GM12878 (cell line): ENCODE data around the gene NFE2. TPM values are rescaled to one million over a fixed set of nuclear protein-coding genes. Genes with fewer than 3 reads are reported as not detected.

ENCODE experiments used
- ATAC-seq: fragments of 200-7000 bp; cut with Tn5 transposase; 3 replicates; pipeline ENCODE4 v1.9.1; 2020; ENCODE audit warnings: mild to moderate bottlenecking, moderate library complexity
- Bru-seq: library from RNA; stranded (reverse); fragments of 400-500 nt; gene quantifications from one replicate; lab custom pipeline; 2021; lab: Mats Ljungman, UMichigan
- BruChase-seq, 2 experiments: library from RNA; stranded (reverse); fragments of 400-500 nt; gene quantifications; one replicate each; lab custom pipeline; 2021; lab: Mats Ljungman, UMichigan
- BruUV-seq: library from RNA; stranded (reverse); fragments of 400-500 nt; replicated peaks from 2 replicates; lab custom pipeline; 2021; lab: Mats Ljungman, UMichigan
- CTCF ChIA-PET: fragments of 300-600 bp; sonication (Branson Sonifier 250); formaldehyde crosslinking; extraction: SDS; loops from one replicate; lab custom pipeline; 2021; ENCODE audit warnings: inconsistent platforms; lab: Yijun Ruan, JAX
- POLR2A ChIA-PET: fragments of 350-600 bp; formaldehyde crosslinking; extraction: SDS; loops from one replicate; lab custom pipeline; 2021; ENCODE audit warnings: inconsistent platforms; lab: Charles Lee
- RAD21 ChIA-PET: fragments of 300-600 bp; sonication (Branson Sonifier 250); formaldehyde crosslinking; loops from one replicate; lab custom pipeline; 2023; ENCODE audit warnings: antibody characterized with exemption; ENCODE audit not compliant: unreplicated experiment; lab: Charles Lee
- SMC1A ChIA-PET: fragments of 300-600 bp; sonication (Branson Sonifier 250); formaldehyde crosslinking; loops from one replicate; lab custom pipeline; 2023; ENCODE audit not compliant: unreplicated experiment, uncharacterized antibody; lab: Charles Lee
- DNase-seq: peaks from one replicate; pipeline ENCODE4 v3.0.0-alpha.2; 2011; ENCODE audit warnings: low read depth, low spot score
- FAIRE-seq: peaks from 3 replicates; lab custom pipeline; 2011; peaks lifted over from hg19 to GRCh38; lab: Jason Lieb, UNC
- H2AFZ ChIP-seq: 2 replicates; pipeline ENCODE4 v1.6.0; 2011; ENCODE audit warnings: low read depth, low read length, control low read depth; ENCODE audit not compliant: control insufficient read depth
- H3K27ac ChIP-seq: 2 replicates; pipeline ENCODE4 v1.5.1; 2011; ENCODE audit warnings: control low read depth; ENCODE audit not compliant: control insufficient read depth, insufficient read depth
- H3K27me3 ChIP-seq, 2 experiments: replicated peaks in 1 of 2; 2 replicates each; pipeline versions ENCODE4 v1.6.0 to v1.6.1; 2011; ENCODE audit warnings: low read length in 1 of 2; ENCODE audit not compliant: control insufficient read depth in 2 of 2, insufficient read depth in 2 of 2
- H3K36me3 ChIP-seq, 2 experiments: 2 replicates each; pipeline ENCODE4 v1.5.1; 2011; ENCODE audit warnings: low read length in 1 of 2; ENCODE audit not compliant: control insufficient read depth in 2 of 2, insufficient read depth in 2 of 2
- H3K4me1 ChIP-seq: 2 replicates; pipeline ENCODE4 v1.6.1; 2011; ENCODE audit warnings: mild to moderate bottlenecking, low read length, moderate library complexity, mixed read lengths; ENCODE audit not compliant: control insufficient read depth, insufficient read depth
- H3K4me2 ChIP-seq: 2 replicates; pipeline ENCODE4 v1.6.0; 2011; ENCODE audit warnings: control low read depth; ENCODE audit not compliant: control insufficient read depth, insufficient read depth
- H3K4me3 ChIP-seq: fragments of 200-600 bp; sonication (generic); 2 replicates; pipeline ENCODE4 v1.5.1; 2016
- H3K79me2 ChIP-seq: 2 replicates; pipeline ENCODE4 v1.6.0; 2011; ENCODE audit warnings: low read length; ENCODE audit not compliant: control insufficient read depth, insufficient read depth
- H3K9ac ChIP-seq: 2 replicates; pipeline ENCODE4 v1.8.0; 2011; ENCODE audit warnings: low read length, control low read depth, mixed read lengths; ENCODE audit not compliant: control insufficient read depth, insufficient read depth
- H3K9me3 ChIP-seq: replicated peaks from 3 replicates; pipeline ENCODE4 v1.5.1; 2011; ENCODE audit warnings: mild to moderate bottlenecking, low read length; ENCODE audit not compliant: control insufficient read depth, insufficient read depth
- H4K20me1 ChIP-seq: 2 replicates; pipeline ENCODE4 v1.6.0; 2011; ENCODE audit not compliant: control insufficient read depth, insufficient read depth
- E2F8 ChIP-seq: fragments of 450-650 bp; IDR thresholded peaks from 2 replicates; pipeline ENCODE4 v1.6.1; 2018; ENCODE audit warnings: mild to moderate bottlenecking, low read depth, moderate library complexity; ENCODE audit not compliant: partially characterized antibody
- HDGF ChIP-seq: fragments of 450-650 bp; IDR thresholded peaks from 2 replicates; pipeline ENCODE4 v1.6.1; 2016; ENCODE audit warnings: antibody characterized with exemption
- IRF4 ChIP-seq: IDR thresholded peaks from 2 replicates; pipeline ENCODE4 v1.6.1; 2011; ENCODE audit warnings: low read depth, low read length
- KDM1A ChIP-seq: fragments of 200-600 bp; sonication (generic); IDR thresholded peaks from 2 replicates; pipeline ENCODE4 v1.6.1; 2016; ENCODE audit warnings: borderline replicate concordance
- MLLT1 ChIP-seq: fragments of 450-650 bp; IDR thresholded peaks from 2 replicates; pipeline ENCODE4 v1.6.1; 2016; ENCODE audit warnings: mild to moderate bottlenecking
- MTA2 ChIP-seq: fragments of 450-650 bp; IDR thresholded peaks from 2 replicates; pipeline ENCODE4 v1.6.1; 2016; ENCODE audit warnings: low read depth, mild to moderate bottlenecking, moderate library complexity
- NR2C1 ChIP-seq: fragments of 450-650 bp; IDR thresholded peaks from 2 replicates; pipeline ENCODE4 v1.6.1; 2017; ENCODE audit warnings: antibody characterized with exemption, mild to moderate bottlenecking, moderate library complexity
- NRF1 ChIP-seq: conservative IDR thresholded peaks from 2 replicates; pipeline ENCODE4 v1.6.1; 2011; ENCODE audit warnings: mild to moderate bottlenecking, low read depth, low read length, improper control_type of control experiment
- POLR2A ChIP-seq: IDR thresholded peaks from 2 replicates; pipeline ENCODE4 v1.6.1; 2011; ENCODE audit warnings: low read depth, mild to moderate bottlenecking, low read length
- SP1 ChIP-seq: IDR thresholded peaks from one replicate; pipeline ENCODE4 v1.6.1; 2011; ENCODE audit warnings: low read depth, low read length
- SREBF1 ChIP-seq: IDR thresholded peaks from 2 replicates; pipeline ENCODE4 v1.6.1; 2012; ENCODE audit warnings: mild to moderate bottlenecking, low read length
- USF1 ChIP-seq: IDR thresholded peaks from 2 replicates; pipeline ENCODE4 v1.6.1; 2011; ENCODE audit warnings: borderline replicate concordance, low read depth, mild to moderate bottlenecking, moderate library complexity, mixed read lengths, low read length; ENCODE audit not compliant: insufficient read depth; ENCODE audit errors: extremely low read length
- YY1 ChIP-seq: IDR thresholded peaks from 2 replicates; pipeline ENCODE4 v1.6.1; 2011; ENCODE audit warnings: low read depth, mild to moderate bottlenecking, low read length
- ZBED1 ChIP-seq: IDR thresholded peaks from 2 replicates; pipeline ENCODE4 v1.6.1; 2016; ENCODE audit warnings: borderline replicate concordance
- WGBS: methylation state at CpG from one replicate; pipeline ENCODE4 v1.1.6; 2016; ENCODE audit warnings: low lambda C conversion rate; ENCODE audit not compliant: insufficient replicate concordance, insufficient coverage; ENCODE audit errors: missing lambda C conversion rate; 5-methylcytosine and 5-hydroxymethylcytosine counted together
- in situ Hi-C: fragments of 300-500 bp; cut with MboI; formaldehyde crosslinking; loops from 9 replicates; pipeline ENCODE4 v1.14.3; 2018; ENCODE audit warnings: mixed read lengths
- intact Hi-C: fragments of 100-400 bp; cut with micrococcal nuclease; formaldehyde crosslinking; loops from one replicate; pipeline ENCODE4 v1.14.2; 2022; ENCODE audit not compliant: unreplicated experiment
- long read RNA-seq, 2 experiments: library from polyadenylated mRNA; unstranded; transcript quantifications; one replicate each; pipeline ENCODE4 v2.0.0, GENCODE V29; 2019 to 2020
- polyA minus RNA-seq, 3 experiments: library from RNA; depleted of rRNA, polyadenylated mRNA; stranded (reverse); fragments of >200 nt; gene quantifications; 2 replicates each; pipeline ENCODE4 v1.2.3, GENCODE V29; 2011
- polyA plus RNA-seq, 11 experiments: library from polyadenylated mRNA; depleted of rRNA in 4 of 11; unstranded in 6 of 11; stranded (reverse) in 5 of 11; fragments of >200 nt; fragmentation: Nextera tagmentation in 4 of 11; fragmentation: Illumina TruSeq in 1 of 11; extraction: Ambion mirVana in 4 of 11; extraction: Trizol in 1 of 11; gene quantifications; 1 replicate in 1 of 11; 2 replicates in 10 of 11; pipeline versions ENCODE4 v1.2.1 to v1.2.3, GENCODE V29; 2011 to 2016; ENCODE audit warnings: inconsistent platforms in 2 of 11, missing spikeins in 2 of 11, low read depth in 1 of 11
- total RNA-seq, 4 experiments: library from RNA; depleted of rRNA in 3 of 4; stranded (reverse); fragments of >200 nt in 3 of 4; fragmentation: Illumina TruSeq in 1 of 4; extraction: Trizol in 1 of 4; gene quantifications; 2 replicates each; pipeline versions ENCODE4 v1.2.1 to v1.2.3, GENCODE V29; 2013 to 2021

The NFE2 gene
- not detected in 2 replicates for total RNA-seq (2013; cell fraction: nucleolus; rRNA removed)
- total RNA-seq (2014; rRNA removed) (not detected in 2 replicates), total RNA-seq (2014; rRNA removed; fragmentation: Illumina TruSeq; extraction: Trizol) (not detected in 2 replicates), total RNA-seq (2021) (0.28 TPM in 1 of 2 replicates, not detected in the other), polyA plus RNA-seq (2011; rRNA removed) (not detected in 2 replicates), polyA plus RNA-seq (2014; fragmentation: Illumina TruSeq; extraction: Trizol) (not detected in 2 replicates), polyA plus RNA-seq (2014; fragmentation: Nextera tagmentation; extraction: Ambion mirVana) (not detected), polyA plus RNA-seq (2014; rRNA removed) (0.06 TPM in 1 of 2 replicates, not detected in the other), polyA plus RNA-seq (2016; fragmentation: Nextera tagmentation; extraction: Ambion mirVana) (not detected), polyA minus RNA-seq (2011; rRNA and poly(A)+ RNA removed) (not detected in 2 replicates), Bru-seq, nascent RNA (percentile 8 among the genes with signal in this experiment), BruChase-seq, experiment 1, labeled RNA remaining after a 6-hour chase (not detected), BruChase-seq, experiment 2, labeled RNA remaining after a 2-hour chase (not detected)
- not detected for polyA plus RNA-seq (2011; ENCODE audit: low read depth)
- polyA plus RNA-seq (2011; cell fraction: cytosol; rRNA removed), result not detected in 2 replicates
- 0.10 TPM in 1 of 2 replicates, not detected in the other for polyA plus RNA-seq (2011; cell fraction: nucleus; rRNA removed)
- polyA plus RNA-seq (2012), result not detected in 2 replicates
- polyA minus RNA-seq (2011; cell fraction: cytosol; rRNA and poly(A)+ RNA removed), result not detected in 2 replicates
- polyA minus RNA-seq (2011; cell fraction: nucleus; rRNA and poly(A)+ RNA removed), result not detected in 2 replicates
- long read RNA-seq, experiment 1, result 0 reads
- long read RNA-seq, experiment 2, result 0 reads

DNA sequence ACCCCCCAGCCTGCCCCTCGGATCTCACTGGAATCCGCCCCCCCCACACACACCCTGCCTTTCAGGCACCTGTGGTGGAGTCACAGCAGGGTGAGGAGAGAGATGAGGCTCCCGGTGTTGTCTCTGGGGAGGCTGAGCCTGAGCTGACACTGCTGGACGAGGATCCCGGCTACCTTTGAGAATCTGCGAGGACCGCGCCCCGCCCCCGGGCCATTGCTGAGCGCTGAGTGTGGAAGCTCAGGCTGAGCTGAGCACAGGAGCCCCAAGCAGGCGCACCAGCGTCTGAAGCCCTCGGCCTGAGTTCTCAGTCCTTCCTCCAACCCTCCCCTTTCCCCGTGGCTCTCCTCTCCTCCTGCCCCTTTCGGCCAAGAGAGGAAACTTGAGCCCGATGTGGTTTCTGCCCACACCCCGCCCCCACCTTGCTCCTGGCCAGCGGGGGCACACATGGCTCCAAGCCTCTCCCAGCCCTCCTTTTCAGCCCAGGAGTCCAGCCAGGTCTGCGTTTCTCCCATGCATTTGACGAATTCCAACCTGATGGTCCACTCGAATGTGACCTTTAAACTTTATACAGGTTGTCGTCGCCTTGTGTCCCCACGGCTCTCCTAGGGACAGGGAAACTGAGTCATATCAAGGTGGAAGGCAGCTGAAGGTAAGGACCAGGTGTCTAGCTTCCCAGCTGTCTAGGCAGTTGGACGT lies at the start of gene NFE2:
Gene NFE2 (minus strand): TSS at position 284 of the 696 bp plus-strand sequence. CDS start 5,767 bp downstream, outside the sequence.
- H3K27me3 ChIP-seq, result peaks cover 12 to 29% of the 10 kb centered on the region in 2 experiments
- TF ChIP-seq HDGF (no peak), SP1 (no peak), IRF4 (no peak), YY1 (no peak), USF1 (no peak), POLR2A (no peak), E2F8 (no peak), SREBF1 (no peak), MTA2 (no peak), ZBED1 (no peak), NRF1 (no peak), KDM1A (no peak), NR2C1 (no peak), MLLT1 (no peak)
- TF ChIP-seq, all 136 proteins: peak for 0
- no peak for FAIRE-seq
- H3K9ac ChIP-seq, result no peak within 1 kb of the TSS
- 0 out of 2 replicates have a peak within 1 kb of the TSS, but pooled peaks have one; percentile 23 for H3K4me2 ChIP-seq
- H3K36me3 ChIP-seq, result no peaks in the 10 kb centered on the region
- WGBS, result 10% methylated on average over 22 of the region's 26 CpGs
- no TSS peak for BruUV-seq
- H3K4me3 ChIP-seq, result no peak within 1 kb of the TSS
- no peaks in the 10 kb centered on the region for H4K20me1 ChIP-seq
- in situ Hi-C loops (no loop called here), intact Hi-C loops (no loop called here)
- CTCF ChIA-PET, result interaction anchor here (0.9 to 2.0 kb wide), 6 partner anchors 8 to 49 kb away, joined by 3 to 7 read pairs (median 4); partner anchors contain the start of gene COPZ1
- POLR2A ChIA-PET, result interaction anchor here (0.7 kb wide), 1 partner anchor 42 kb away, joined by 8 read pairs; no protein-coding TSS in a partner anchor
- no peak within 1 kb of the TSS for H3K27ac ChIP-seq
- ATAC-seq, result peak; percentile 60
- no peak within 1 kb of the TSS for H2AFZ ChIP-seq
- SMC1A ChIA-PET, result interaction anchor here (0.7 kb wide), 1 partner anchor 279 kb away, joined by 3 read pairs; no protein-coding TSS in a partner anchor
- DNase-seq, result no peak
- H3K4me1 ChIP-seq, result 0 out of 2 replicates have a peak, but pooled peaks cover 3% of the 10 kb centered on the region
- no peaks in the 10 kb centered on the region for H3K79me2 ChIP-seq
- no peaks in the 10 kb centered on the region for H3K9me3 ChIP-seq
- RAD21 ChIA-PET, result no interaction called here
